ENCODE data around the gene ELMOD3.

The ELMOD3 gene

DNA sequence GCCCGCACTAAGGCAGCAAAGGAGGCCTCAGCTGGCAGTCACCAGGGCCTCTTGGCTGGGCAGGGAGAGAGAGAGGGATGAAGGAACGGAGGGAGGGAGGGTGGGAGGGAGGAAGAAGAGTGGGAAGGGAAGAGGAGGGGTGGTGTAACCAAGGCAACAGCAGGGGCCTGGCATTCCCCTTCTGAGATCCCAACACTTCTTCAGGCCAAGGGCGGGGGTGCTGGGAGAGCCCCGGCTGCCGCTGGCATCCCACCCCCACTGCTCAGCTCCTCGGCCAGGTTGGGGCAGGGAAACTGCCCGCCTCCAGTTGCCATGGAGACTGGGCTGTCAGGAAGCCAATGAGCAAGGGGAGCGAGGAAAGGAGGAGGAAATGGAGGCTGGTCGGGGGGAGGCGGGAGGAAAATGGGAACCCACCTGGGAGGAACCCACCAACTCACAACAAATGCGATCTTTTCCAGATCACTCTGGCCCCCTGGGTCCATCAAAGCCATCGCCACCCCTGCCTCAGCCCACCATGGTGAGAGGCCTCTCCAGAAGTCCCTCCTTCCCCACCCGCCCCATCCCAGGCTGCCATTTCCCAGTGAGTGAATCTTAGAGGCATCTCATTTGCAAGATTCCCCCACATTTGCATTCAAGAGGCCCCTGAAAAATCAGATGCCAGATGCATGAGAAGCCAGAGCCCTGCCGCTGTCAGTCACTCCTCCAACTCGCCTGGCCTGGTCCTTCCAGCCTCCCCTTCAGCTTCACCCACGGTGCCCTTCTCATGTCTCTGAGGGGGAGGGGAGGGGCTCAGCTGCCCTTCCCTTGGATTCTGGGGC lies 76.4 kb downstream of the ELMOD3 start:
- no peak for DNase-seq (ENCODE audit: low spot score)
- TF ChIP-seq, protein P1, sequence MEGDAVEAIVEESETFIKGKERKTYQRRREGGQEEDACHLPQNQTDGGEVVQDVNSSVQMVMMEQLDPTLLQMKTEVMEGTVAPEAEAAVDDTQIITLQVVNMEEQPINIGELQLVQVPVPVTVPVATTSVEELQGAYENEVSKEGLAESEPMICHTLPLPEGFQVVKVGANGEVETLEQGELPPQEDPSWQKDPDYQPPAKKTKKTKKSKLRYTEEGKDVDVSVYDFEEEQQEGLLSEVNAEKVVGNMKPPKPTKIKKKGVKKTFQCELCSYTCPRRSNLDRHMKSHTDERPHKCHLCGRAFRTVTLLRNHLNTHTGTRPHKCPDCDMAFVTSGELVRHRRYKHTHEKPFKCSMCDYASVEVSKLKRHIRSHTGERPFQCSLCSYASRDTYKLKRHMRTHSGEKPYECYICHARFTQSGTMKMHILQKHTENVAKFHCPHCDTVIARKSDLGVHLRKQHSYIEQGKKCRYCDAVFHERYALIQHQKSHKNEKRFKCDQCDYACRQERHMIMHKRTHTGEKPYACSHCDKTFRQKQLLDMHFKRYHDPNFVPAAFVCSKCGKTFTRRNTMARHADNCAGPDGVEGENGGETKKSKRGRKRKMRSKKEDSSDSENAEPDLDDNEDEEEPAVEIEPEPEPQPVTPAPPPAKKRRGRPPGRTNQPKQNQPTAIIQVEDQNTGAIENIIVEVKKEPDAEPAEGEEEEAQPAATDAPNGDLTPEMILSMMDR (IDR thresholded peaks at IDR 0.05; ENCODE audit: borderline replicate concordance, control extremely low read depth, extremely low read depth, insufficient read depth, missing control alignments), result no peak
- in situ Hi-C loops (cut with MboI; ENCODE audit: low sequenced_read_pairs, unreplicated experiment), result no loop called here

DNA sequence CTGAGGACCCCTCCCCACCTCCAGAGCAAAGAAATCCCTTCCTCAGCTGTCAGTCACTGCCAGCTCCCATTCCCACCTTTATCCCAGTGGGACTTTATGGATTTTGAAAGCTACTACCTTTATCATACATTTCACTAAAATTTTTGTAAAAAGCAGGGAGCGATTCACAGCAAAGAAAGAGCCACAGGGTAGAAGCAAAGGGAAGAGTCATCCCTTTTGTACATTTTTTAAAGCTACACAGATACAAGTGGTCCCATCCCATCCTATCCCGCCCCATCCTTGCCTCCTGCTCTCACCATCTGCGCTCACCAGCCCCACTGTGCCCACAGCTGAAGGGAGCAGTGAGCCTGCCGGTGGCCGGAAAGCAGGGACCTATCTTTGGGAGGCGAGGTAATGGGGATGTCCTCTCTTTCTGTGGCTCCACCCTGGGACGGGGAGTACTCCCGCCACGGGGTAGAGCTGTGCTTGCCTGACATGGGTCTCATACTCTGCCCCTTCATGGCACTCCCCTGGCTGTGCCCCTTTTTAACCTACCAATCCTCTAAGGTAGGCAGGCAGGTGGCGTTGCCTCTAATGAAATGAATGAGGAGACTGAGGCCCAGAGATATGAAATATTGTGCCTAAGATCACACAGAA lies 77.1 kb downstream of the ELMOD3 start:
- TF ChIP-seq, protein P1 (IDR thresholded peaks at IDR 0.05; ENCODE audit: borderline replicate concordance, control extremely low read depth, extremely low read depth, insufficient read depth, missing control alignments), result no peak
- in situ Hi-C loops (cut with MboI; ENCODE audit: low sequenced_read_pairs, unreplicated experiment), result no loop called here
- DNase-seq (ENCODE audit: low spot score), result no peak

DNA sequence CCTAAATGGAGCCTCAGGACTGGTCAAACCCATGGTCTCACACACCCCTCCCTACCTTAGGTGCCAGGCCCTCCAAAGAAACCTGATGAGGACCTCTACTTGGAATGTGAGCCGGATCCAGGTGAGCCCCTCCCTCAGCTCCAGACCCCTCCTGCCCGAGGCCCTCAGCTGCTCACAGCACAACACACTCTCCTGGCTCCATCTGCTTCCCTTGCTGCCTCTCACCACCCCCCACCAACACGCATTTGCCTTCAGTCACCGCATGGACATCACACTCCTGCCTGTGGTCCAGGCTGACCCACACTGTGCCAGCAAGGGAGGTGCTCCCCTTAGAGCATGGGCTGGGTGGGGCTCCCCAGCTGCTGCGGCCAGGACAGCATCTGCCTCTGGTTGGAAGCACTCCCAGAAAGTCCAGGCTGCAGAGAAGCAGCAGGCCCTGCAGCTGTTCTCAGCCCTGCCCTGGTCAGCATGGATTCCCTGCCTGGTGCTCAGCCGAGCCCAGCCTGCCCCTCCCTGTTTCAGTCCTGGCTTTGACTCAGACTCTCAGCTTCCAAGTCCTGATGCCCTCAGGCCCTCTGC lies 79.0 kb downstream of the ELMOD3 start:
- in situ Hi-C loops (cut with MboI; ENCODE audit: low sequenced_read_pairs, unreplicated experiment), result no loop called here
- no peak for DNase-seq (ENCODE audit: low spot score)
- TF ChIP-seq, protein P1 (IDR thresholded peaks at IDR 0.05; ENCODE audit: borderline replicate concordance, control extremely low read depth, extremely low read depth, insufficient read depth, missing control alignments), result no peak

DNA sequence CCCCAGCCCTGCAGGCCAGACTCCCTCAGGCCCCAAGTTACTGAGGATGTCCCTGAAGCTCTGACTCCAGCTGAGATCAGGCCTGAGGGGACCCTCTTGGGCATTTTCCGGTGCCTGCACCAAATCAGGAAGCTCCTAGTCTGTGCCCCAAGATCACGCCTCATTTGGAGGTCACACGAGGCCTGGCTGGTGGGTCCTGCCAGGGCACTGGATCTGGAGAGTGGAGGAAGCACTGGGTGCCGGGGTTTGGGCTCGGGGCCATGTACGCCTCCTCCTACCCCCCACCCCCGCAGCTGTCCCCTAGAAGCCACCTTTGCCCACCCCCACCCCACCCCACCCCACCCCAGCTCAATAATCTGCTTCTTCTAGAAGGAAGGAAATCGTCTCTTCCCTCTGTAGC lies 80.1 kb downstream of the ELMOD3 start:
- in situ Hi-C loops (cut with MboI; ENCODE audit: low sequenced_read_pairs, unreplicated experiment), result no loop called here
- TF ChIP-seq, protein P1 (IDR thresholded peaks at IDR 0.05; ENCODE audit: borderline replicate concordance, control extremely low read depth, extremely low read depth, insufficient read depth, missing control alignments), result no peak
- DNase-seq (ENCODE audit: low spot score), result no peak

DNA sequence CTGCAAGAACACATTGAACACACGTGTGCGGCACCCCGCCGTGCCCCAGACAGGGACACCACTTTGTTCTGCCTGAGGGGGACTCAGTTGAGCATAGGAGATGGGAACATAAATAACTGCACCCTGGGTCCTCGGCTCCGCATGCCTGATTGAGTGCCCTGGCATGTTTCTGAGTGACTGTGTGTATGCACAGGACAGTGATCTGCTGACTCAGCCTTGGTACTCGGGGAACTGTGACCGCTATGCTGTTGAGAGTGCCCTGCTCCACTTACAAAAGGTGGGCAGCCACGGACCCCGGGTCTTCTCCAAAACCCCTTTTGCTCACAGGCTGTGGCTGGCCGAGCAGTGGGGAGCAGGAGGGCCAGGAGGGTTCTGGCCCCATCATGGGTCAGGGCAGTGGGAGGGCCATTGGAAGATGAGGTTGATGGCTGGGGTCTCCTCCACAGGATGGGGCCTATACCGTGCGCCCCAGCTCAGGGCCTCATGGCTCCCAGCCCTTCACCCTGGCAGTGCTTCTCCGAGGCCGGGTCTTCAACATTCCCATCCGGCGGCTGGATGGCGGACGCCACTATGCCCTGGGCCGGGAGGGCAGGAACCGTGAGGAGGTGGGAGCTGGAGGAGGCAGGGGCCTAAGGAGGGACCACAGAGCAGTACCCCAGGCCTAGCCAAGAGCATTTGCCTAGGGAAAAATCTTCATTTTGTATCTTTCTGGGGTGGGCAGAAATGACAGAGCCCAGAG lies 80.8 kb downstream of the ELMOD3 start:
- in situ Hi-C loops (cut with MboI; ENCODE audit: low sequenced_read_pairs, unreplicated experiment), result no loop called here
- TF ChIP-seq, protein P1 (IDR thresholded peaks at IDR 0.05; ENCODE audit: borderline replicate concordance, control extremely low read depth, extremely low read depth, insufficient read depth, missing control alignments), result no peak
- no peak for DNase-seq (ENCODE audit: low spot score)

All from GM13976 (cell line).